Activated CD4-positive, alpha-beta T cell treated with anti-CD3 and anti-CD28 coated beads, Interleukin-2, amount 10 ng/mL, durations not matched to agents 24 days and 14 days (primary cell): Measurements from ENCODE around the gene SPATA31D3. TPM values are rescaled to one million over a fixed set of nuclear protein-coding genes. Genes with fewer than 3 reads are reported as not detected.

ENCODE experiments used
- DNase-seq: peaks from one replicate; pipeline ENCODE4 v3.0.0; 2022
- H3K27ac Mint-ChIP-seq: one replicate; pipeline ENCODE4 v1.8.0; 2022; ENCODE audit warnings: mild to moderate bottlenecking, mixed read lengths
- H3K27me3 Mint-ChIP-seq: one replicate; pipeline ENCODE4 v1.8.0; 2022; ENCODE audit warnings: mixed read lengths
- H3K36me3 Mint-ChIP-seq: one replicate; pipeline ENCODE4 v1.8.0; 2022; ENCODE audit warnings: low read depth, mild to moderate bottlenecking, mixed read lengths
- H3K4me1 Mint-ChIP-seq: one replicate; pipeline ENCODE4 v1.8.0; 2021; ENCODE audit warnings: mixed read lengths
- H3K4me3 Mint-ChIP-seq: one replicate; pipeline ENCODE4 v1.8.0; 2022; ENCODE audit warnings: mild to moderate bottlenecking, moderate library complexity, mixed read lengths
- H3K9me3 Mint-ChIP-seq: one replicate; pipeline ENCODE4 v1.8.0; 2021; ENCODE audit warnings: mixed read lengths
- intact Hi-C: fragments of 100-400 bp; cut with micrococcal nuclease; formaldehyde crosslinking; loops from one replicate; pipeline ENCODE4 v1.15.1; 2023
- total RNA-seq: library from RNA; stranded (reverse); gene quantifications from 2 replicates; pipeline ENCODE4 v1.2.3, GENCODE V29; 2022

The SPATA31D3 gene
- total RNA-seq, 1 donor from 2014 or later, result not detected

DNA sequence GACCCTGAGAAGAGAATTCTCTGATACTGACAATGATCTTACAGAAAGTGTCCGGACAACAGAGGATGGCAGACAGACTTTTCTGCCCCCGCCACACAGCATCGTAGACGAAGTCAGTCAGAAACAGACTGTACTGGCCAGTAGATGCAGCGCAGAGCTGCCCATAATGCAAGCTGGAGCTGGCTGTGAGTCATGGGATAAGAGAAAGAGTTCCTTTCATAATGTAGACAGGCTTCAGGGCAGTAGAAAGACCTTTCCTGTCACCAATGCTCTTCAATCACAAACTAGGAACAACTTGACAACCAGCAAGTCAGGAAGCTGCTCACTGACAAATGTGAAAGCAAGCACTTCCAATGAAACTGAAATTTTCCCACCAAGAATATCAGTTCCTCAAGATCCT lies 50.4 kb downstream of the SPATA31D3 start:
- DNase-seq, result no peak
- Mint-ChIP-seq H3K27me3 (no peaks in the 10 kb centered on the region), H3K9me3 (peaks cover 15% of the 10 kb centered on the region), H3K27ac (no peak overlapping the region), H3K4me1 (no peaks in the 10 kb centered on the region), H3K4me3 (no peak overlapping the region), H3K36me3 (no peaks in the 10 kb centered on the region)
- intact Hi-C loops, result no loop called here

Other genes with a start within 250 kb of the SPATA31D3 start
- not detected in 2 replicates for gene SPATA31D4, start 15.1 kb upstream of the SPATA31D3 start, total RNA-seq
- gene SPATA31D1, start 45.3 kb downstream of the SPATA31D3 start, total RNA-seq, result not detected in 2 replicates